Activated T-cell treated with anti-CD3 and anti-CD28 coated beads for 1 hour (primary cell): ENCODE data around the gene ZNF286A.
"Not testable (repeated sequence)": the region's sequence is repeated elsewhere in the genome, so short reads cannot be mapped to it uniquely, and the experiment has no call there.

Experiments
- DNase-seq: peaks from one replicate; pipeline ENCODE4 v3.0.0-alpha.2; 2020; ENCODE audit warnings: low read depth

ZNF286A gene

GRCh38 chr17:15699937-15700336 lies 385 bp downstream of the ZNF286A start:
- not testable (repeated sequence) for DNase-seq

GRCh38 chr17:15704239-15704638 lies 4.7 kb downstream of the ZNF286A start:
- not testable (repeated sequence) for DNase-seq

GRCh38 chr17:15704813-15705212 lies 5.3 kb downstream of the ZNF286A start:
- DNase-seq: not testable (repeated sequence)

GRCh38 chr17:15708879-15709278 lies 9.3 kb downstream of the ZNF286A start:
- not testable (repeated sequence) for DNase-seq

- not testable (repeated sequence) for DNase-seq
These were observed 17.3 kb downstream of the ZNF286A start for GRCh38 chr17:15716601-15717563.

GRCh38 chr17:15730535-15730934 lies 31.0 kb downstream of the ZNF286A start:
- not testable (repeated sequence) for DNase-seq

GRCh38 chr17:15731900-15732299 lies 32.3 kb downstream of the ZNF286A start, which contains the start of gene TBC1D26:
TBC1D26 (plus strand) TSS chr17:15732283; CDS start chr17:15735349, 3,066 bp downstream.
- not testable (repeated sequence) for DNase-seq

GRCh38 chr17:15733174-15733789 lies 33.7 kb downstream of the ZNF286A start:
- not testable (repeated sequence) for DNase-seq

GRCh38 chr17:15736578-15736977 lies 37.0 kb downstream of the ZNF286A start:
- DNase-seq: not testable (repeated sequence)

- DNase-seq: no peak
These were observed 38.5 kb downstream of the ZNF286A start for GRCh38 chr17:15738066-15738465.

- DNase-seq: not testable (repeated sequence)
These were observed 39.7 kb downstream of the ZNF286A start for GRCh38 chr17:15739259-15739658.

GRCh38 chr17:15740041-15740440 lies 40.5 kb downstream of the ZNF286A start:
- DNase-seq: not testable (repeated sequence)

GRCh38 chr17:15740570-15741120 lies 41.1 kb downstream of the ZNF286A start:
- no peak for DNase-seq

- no peak for DNase-seq
These were observed 42.1 kb downstream of the ZNF286A start for GRCh38 chr17:15741624-15742023.

GRCh38 chr17:15742051-15742795 lies 42.7 kb downstream of the ZNF286A start:
- DNase-seq: no peak

- DNase-seq: no peak
These were observed 43.4 kb downstream of the ZNF286A start for GRCh38 chr17:15742921-15743320.

- no peak for DNase-seq
These were observed 44.6 kb downstream of the ZNF286A start for GRCh38 chr17:15744074-15744676.

- no peak for DNase-seq
These were observed 45.3 kb downstream of the ZNF286A start for GRCh38 chr17:15744885-15745284.

GRCh38 chr17:15749403-15749802 lies 49.9 kb downstream of the ZNF286A start:
- DNase-seq: not testable (repeated sequence)

- not testable (repeated sequence) for DNase-seq
These were observed 69.4 kb downstream of the ZNF286A start for GRCh38 chr17:15768865-15769533.
